ENCODE measurements around the gene EMILIN3.
"Not testable (repeated sequence)": the region's sequence is repeated elsewhere in the genome, so short reads cannot be mapped to it uniquely, and the experiment has no call there.

EMILIN3 gene

DNA sequence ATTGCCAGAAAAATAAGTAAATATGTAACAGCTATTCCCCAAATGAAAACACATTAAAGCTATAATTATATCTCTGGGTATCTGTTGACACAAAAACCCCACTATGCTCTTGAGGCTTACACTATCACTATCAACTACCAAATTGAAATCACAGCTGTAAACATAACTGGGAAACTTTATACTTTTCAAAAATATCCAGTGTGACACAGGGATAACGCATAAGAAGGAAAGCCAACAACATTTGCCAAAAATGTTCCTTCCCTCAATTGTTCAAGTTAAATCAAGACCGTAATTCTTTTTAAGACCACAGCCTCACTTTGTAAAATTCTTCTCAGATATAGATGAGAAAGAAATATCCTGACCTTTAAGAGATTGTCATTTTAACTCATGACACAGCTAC lies 52.2 kb downstream of the EMILIN3 start:
- DNase-seq = no peak

DNA sequence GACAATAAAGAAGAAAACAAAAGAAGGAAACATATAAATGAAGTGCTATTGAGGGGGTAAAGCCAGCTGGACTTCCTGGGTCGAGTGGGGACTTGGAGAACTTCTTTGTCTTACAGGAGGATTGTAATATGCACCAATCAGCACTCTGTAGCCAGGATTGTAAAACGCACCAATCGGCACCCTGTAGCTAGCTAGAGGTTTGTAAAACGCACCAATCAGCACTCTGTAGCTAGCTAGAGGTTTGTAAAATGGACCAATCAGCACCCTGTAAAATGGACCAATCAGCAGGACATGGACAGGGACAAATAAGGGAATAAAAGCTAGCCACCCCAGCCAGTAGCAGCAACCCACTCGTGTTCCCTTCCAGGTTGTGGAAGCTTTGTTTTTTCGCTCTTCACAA lies 54.6 kb downstream of the EMILIN3 start:
- DNase-seq = not testable (repeated sequence)

All from stimulated activated naive CD4-positive, alpha-beta T cell (primary cell).